Loucy (cell line): ENCODE measurements around the gene TBCB.

Source experiments
- CTCF ChIP-seq: fragments of 200-600 bp; sonication (generic); conservative IDR thresholded peaks from 2 replicates; pipeline ENCODE4 v1.5.1; 2014; ENCODE audit warnings: mild to moderate bottlenecking, antibody characterized with exemption, low read length
- EZH2phosphoT487 ChIP-seq: fragments of 200-600 bp; IDR thresholded peaks from 2 replicates; pipeline ENCODE4 v1.6.1; 2018; ENCODE audit warnings: antibody characterized with exemption, mild to moderate bottlenecking, moderate library complexity, borderline replicate concordance

- TF ChIP-seq CTCF (no peak), EZH2phosphoT487 (no peak)
Observed at GRCh38 chr19:36090910-36091695, 24.2 kb upstream of the TBCB start.
